Caco-2 (cell line): Measurements from ENCODE around the gene KIF17. TPM values are rescaled to one million over a fixed set of nuclear protein-coding genes. Genes with fewer than 3 reads are reported as not detected.

Experiments used
- BruUV-seq: library from RNA; stranded (reverse); fragments of 400-500 nt; replicated peaks from 2 replicates; lab custom pipeline; 2021; lab: Mats Ljungman, UMichigan
- CTCF ChIA-PET: fragments of 300-600 bp; sonication (Branson Sonifier 250); formaldehyde crosslinking; loops from one replicate; lab custom pipeline; 2022; ENCODE audit warnings: antibody characterized with exemption; lab: Charles Lee
- POLR2A ChIA-PET: fragments of 300-600 bp; sonication (Branson Sonifier 250); formaldehyde crosslinking; loops from one replicate; lab custom pipeline; 2022; ENCODE audit warnings: antibody characterized with exemption; lab: Charles Lee
- DNase-seq, 2 experiments: peaks; one replicate each; pipeline versions ENCODE4 v3.0.0 to v3.0.0-alpha.2; 2020 to 2022
- H3K27me3 ChIP-seq: replicated peaks from 2 replicates; pipeline ENCODE4 v1.6.0; 2011; ENCODE audit warnings: low read length; ENCODE audit not compliant: control insufficient read depth, insufficient read depth
- H3K36me3 ChIP-seq: 2 replicates; pipeline ENCODE4 v1.5.1; 2011; ENCODE audit warnings: low read length; ENCODE audit not compliant: control insufficient read depth, insufficient read depth
- H3K4me1 ChIP-seq: fragments of 250-450 bp; sonication (Bioruptor Pico); 2 replicates; pipeline ENCODE4 v1.5.1; 2020; ENCODE audit warnings: mild to moderate bottlenecking
- H3K4me3 ChIP-seq: 2 replicates; pipeline ENCODE4 v1.5.1; 2011; ENCODE audit warnings: low read depth, mild to moderate bottlenecking, control low read depth, low read length
- H3K9me3 ChIP-seq: fragments of 250-450 bp; sonication (Bioruptor Pico); 2 replicates; pipeline ENCODE4 v1.5.1; 2020; ENCODE audit warnings: mild to moderate bottlenecking, moderate library complexity
- H3K27ac Mint-ChIP-seq: one replicate; pipeline ENCODE4 v1.8.0; 2022; ENCODE audit warnings: mixed read lengths; ENCODE audit not compliant: unreplicated experiment
- H3K27me3 Mint-ChIP-seq: one replicate; pipeline ENCODE4 v1.8.0; 2022; ENCODE audit warnings: mixed read lengths; ENCODE audit not compliant: insufficient read depth, unreplicated experiment
- H3K36me3 Mint-ChIP-seq: one replicate; pipeline ENCODE4 v1.8.0; 2022; ENCODE audit warnings: mild to moderate bottlenecking, mixed read lengths; ENCODE audit not compliant: insufficient read depth, unreplicated experiment
- H3K4me1 Mint-ChIP-seq: one replicate; pipeline ENCODE4 v1.8.0; 2022; ENCODE audit warnings: low read depth, mixed read lengths; ENCODE audit not compliant: unreplicated experiment
- H3K4me3 Mint-ChIP-seq: one replicate; pipeline ENCODE4 v1.8.0; 2022; ENCODE audit warnings: mild to moderate bottlenecking, moderate library complexity, mixed read lengths; ENCODE audit not compliant: unreplicated experiment
- H3K9me3 Mint-ChIP-seq: one replicate; pipeline ENCODE4 v1.8.0; 2022; ENCODE audit warnings: mixed read lengths; ENCODE audit not compliant: unreplicated experiment
- intact Hi-C: fragments of 100-400 bp; cut with micrococcal nuclease; formaldehyde crosslinking; loops from one replicate; pipeline ENCODE4 v1.10.0; 2022; ENCODE audit not compliant: unreplicated experiment
- total RNA-seq: library from RNA; stranded (reverse); gene quantifications from 2 replicates; pipeline ENCODE4 v1.2.3, GENCODE V29; 2022
- TF ChIP-seq, protein P1 (sequence below), 2 experiments: fragments of 200-600 bp in 1 of 2; IDR thresholded peaks; 1 replicate in 1 of 2; 2 replicates in 1 of 2; pipeline versions ENCODE4 v1.5.1 to v1.8.0; 2011 to 2022; ENCODE audit warnings: antibody characterized with exemption in 1 of 2, control low read depth in 1 of 2, inconsistent platforms in 1 of 2, low read depth in 1 of 2, low read length in 1 of 2, mild to moderate bottlenecking in 1 of 2, moderate library complexity in 1 of 2; ENCODE audit not compliant: insufficient read depth in 1 of 2, severe bottlenecking in 1 of 2, unreplicated experiment in 1 of 2

KIF17 gene
- total RNA-seq, 1 experiment from 2014 or later = 1.5 TPM

DNA sequence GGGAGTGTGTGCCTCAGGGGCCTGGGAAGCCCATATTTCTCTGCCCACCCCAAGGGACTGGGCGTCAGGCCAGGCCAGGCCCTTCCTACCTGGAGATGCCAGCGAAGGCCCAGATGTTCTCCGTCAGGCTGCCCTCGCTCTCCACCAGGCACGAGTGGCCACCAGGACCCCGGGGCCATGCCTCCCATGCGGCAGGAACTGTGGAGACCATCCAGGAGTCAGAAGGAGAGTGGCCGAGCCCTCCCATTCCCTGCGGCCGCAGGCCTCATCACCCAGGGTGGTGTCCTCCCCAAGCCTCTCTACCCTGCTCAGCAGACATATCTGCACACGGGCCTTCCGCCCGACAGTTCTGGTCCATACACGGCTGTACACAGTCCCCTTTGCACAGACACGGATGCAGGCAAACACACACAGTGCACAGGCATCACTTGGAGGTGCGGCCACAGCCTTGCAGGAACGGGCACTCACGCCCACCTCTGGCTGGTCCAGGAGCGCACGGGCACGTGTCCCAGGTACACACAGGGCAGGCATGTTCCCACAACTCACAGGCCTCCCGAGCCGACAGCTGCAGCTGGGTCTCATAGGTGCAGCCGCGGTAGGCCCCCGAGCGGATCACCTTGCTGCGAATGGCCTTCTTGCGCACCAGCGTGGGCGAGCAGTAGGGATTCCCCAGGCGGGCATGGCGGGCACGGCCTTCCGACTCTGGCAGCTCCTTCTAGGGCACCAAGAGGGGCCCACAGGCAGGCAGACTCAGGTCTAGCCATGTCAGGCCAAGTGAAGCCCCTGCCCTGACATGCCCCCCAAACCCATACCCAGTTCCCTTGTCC, 5.9 kb upstream of the KIF17 start:
- Histone ChIP-seq H3K36me3 (no peaks in the 10 kb centered on the region), H3K27me3 (no peaks in the 10 kb centered on the region), H3K9me3 (no peaks in the 10 kb centered on the region), H3K4me1 (no peaks in the 10 kb centered on the region), H3K4me3 (no peak overlapping the region)
- DNase-seq = no peak
- BruUV-seq = no TSS peak
- Mint-ChIP-seq H3K4me3 (no peak overlapping the region), H3K4me1 (peaks cover 7% of the 10 kb centered on the region), H3K27me3 (peaks cover 1% of the 10 kb centered on the region), H3K36me3 (no peaks in the 10 kb centered on the region), H3K9me3 (no peaks in the 10 kb centered on the region), H3K27ac (no peak overlapping the region)
- ChIA-PET POLR2A (interaction anchor here (0.5 kb wide), 1 partner anchor 249 kb away, joined by 5 read pairs; no protein-coding TSS in a partner anchor), CTCF (no interaction called here)
- TF ChIP-seq, protein P1, sequence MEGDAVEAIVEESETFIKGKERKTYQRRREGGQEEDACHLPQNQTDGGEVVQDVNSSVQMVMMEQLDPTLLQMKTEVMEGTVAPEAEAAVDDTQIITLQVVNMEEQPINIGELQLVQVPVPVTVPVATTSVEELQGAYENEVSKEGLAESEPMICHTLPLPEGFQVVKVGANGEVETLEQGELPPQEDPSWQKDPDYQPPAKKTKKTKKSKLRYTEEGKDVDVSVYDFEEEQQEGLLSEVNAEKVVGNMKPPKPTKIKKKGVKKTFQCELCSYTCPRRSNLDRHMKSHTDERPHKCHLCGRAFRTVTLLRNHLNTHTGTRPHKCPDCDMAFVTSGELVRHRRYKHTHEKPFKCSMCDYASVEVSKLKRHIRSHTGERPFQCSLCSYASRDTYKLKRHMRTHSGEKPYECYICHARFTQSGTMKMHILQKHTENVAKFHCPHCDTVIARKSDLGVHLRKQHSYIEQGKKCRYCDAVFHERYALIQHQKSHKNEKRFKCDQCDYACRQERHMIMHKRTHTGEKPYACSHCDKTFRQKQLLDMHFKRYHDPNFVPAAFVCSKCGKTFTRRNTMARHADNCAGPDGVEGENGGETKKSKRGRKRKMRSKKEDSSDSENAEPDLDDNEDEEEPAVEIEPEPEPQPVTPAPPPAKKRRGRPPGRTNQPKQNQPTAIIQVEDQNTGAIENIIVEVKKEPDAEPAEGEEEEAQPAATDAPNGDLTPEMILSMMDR (IDR thresholded peaks at IDR 0.05; ENCODE audit: insufficient read depth in 1 of 2, low read depth in 1 of 2, low read length in 1 of 2, severe bottlenecking in 1 of 2, unreplicated experiment in 1 of 2) = no peak
- intact Hi-C loops = no loop called here

DNA sequence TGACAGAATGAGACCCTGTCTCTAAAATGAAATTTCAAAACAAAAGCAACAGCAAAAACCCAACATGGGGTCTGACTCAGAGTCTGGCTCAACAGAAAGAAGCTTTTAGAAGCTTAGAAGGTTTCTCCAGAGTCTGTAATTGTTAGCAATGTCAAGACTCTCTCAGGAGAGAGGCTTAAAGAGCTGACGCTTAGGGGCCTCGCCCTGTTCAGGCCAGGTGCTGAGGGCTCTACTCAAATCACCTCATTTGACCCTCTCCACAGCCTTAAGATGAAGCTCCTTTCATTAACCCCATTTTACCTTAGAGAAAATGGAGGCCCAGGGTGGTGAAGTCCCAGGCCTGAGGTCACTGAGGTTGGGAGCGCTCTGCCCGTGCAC, 5.3 kb upstream of the KIF17 start:
- TF ChIP-seq, protein P1 (IDR thresholded peaks at IDR 0.05; ENCODE audit: insufficient read depth in 1 of 2, low read depth in 1 of 2, low read length in 1 of 2, severe bottlenecking in 1 of 2, unreplicated experiment in 1 of 2) = no peak
- intact Hi-C loops = no loop called here
- H3K4me1 ChIP-seq = peaks cover 4% of the 10 kb centered on the region; the same call in 1 of the 2 replicates
- BruUV-seq = no TSS peak
- POLR2A ChIA-PET = no interaction called here
- no peak overlapping the region for H3K4me3 Mint-ChIP-seq
- peaks cover 3% of the 10 kb centered on the region for H3K27me3 Mint-ChIP-seq
- DNase-seq = no peak
- CTCF ChIA-PET = no interaction called here
- H3K36me3 Mint-ChIP-seq = no peaks in the 10 kb centered on the region
- peaks cover 4% of the 10 kb centered on the region for H3K4me1 Mint-ChIP-seq
- H3K9me3 ChIP-seq = no peaks in the 10 kb centered on the region
- H3K36me3 ChIP-seq = no peaks in the 10 kb centered on the region
- H3K27me3 ChIP-seq = no peaks in the 10 kb centered on the region
- H3K9me3 Mint-ChIP-seq = no peaks in the 10 kb centered on the region
- H3K27ac Mint-ChIP-seq = no peak overlapping the region
- H3K4me3 ChIP-seq = no peak overlapping the region

DNA sequence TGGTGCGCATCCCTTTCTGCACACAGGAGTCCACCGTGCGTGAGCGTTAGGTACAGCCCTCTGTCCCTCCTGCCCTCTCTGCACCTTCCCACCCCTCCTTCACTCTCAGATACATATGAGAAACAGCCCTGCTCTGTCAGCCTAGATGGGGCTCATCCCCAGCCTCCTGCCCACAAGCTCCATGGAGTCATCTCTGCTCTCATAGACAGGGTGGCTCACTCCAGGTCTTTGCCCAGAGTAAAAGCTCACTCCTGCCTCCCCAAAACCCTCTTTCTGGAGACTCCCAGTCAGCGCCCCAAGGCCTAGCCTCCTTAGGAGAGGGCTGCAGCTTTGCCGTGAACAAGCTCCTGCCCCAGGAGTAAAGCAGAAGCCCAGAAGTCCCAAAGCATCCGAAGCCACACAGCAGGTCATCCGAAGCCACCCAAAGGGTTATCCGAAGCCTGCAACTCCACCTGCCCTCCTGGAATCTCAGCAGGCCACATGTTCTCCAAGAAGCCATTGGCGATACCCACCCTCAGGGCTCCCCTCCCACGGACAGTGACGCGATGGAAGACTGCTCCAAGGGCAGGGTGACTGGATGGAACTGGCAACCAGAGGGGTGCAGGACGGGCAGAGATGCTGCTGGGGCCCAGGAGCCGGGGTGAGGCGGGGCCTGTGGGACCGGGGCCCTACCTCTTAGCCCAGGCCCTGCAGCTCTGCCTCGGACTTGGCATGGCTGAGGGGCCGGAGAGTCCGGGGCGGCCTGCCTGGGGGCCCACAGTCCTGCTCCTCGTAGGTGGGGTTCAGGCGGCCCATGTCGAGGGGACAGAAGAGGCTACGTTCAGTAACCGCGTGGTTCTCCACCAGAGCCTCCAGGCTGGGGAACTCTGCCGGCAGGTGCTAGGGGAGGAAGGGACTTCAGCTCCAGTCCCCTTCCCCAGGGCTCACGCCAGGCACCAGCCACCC, 3.6 kb upstream of the KIF17 start:
- no peaks in the 10 kb centered on the region for H3K36me3 Mint-ChIP-seq
- DNase-seq = no peak
- no peaks in the 10 kb centered on the region for H3K36me3 ChIP-seq
- no peaks in the 10 kb centered on the region for H3K9me3 Mint-ChIP-seq
- peaks cover 11% of the 10 kb centered on the region for H3K4me1 ChIP-seq
- H3K27me3 Mint-ChIP-seq = peaks cover 3% of the 10 kb centered on the region
- ChIA-PET POLR2A (no interaction called here), CTCF (interaction anchor here (0.7 kb wide), 1 partner anchor 9 kb away, joined by 8 read pairs; no protein-coding TSS in a partner anchor)
- H3K27ac Mint-ChIP-seq = no peak overlapping the region
- no peaks in the 10 kb centered on the region for H3K27me3 ChIP-seq
- TF ChIP-seq, protein P1 (IDR thresholded peaks at IDR 0.05; ENCODE audit: insufficient read depth in 1 of 2, low read depth in 1 of 2, low read length in 1 of 2, severe bottlenecking in 1 of 2, unreplicated experiment in 1 of 2) = no peak
- H3K4me1 Mint-ChIP-seq = peaks cover 2% of the 10 kb centered on the region
- intact Hi-C loops = no loop called here
- no peaks in the 10 kb centered on the region for H3K9me3 ChIP-seq
- no peak overlapping the region for H3K4me3 ChIP-seq
- H3K4me3 Mint-ChIP-seq = no peak overlapping the region
- BruUV-seq = no TSS peak
